Upper lobe of right lung (tissue), 1 donor: ENCODE data around the gene SESTD1. TPM values are rescaled to one million over a fixed set of nuclear protein-coding genes. Genes with fewer than 3 reads are reported as not detected.

ENCODE experiments used
- ATAC-seq: fragments of 200-7000 bp; cut with Tn5 transposase; one replicate; pipeline ENCODE4 v1.9.1; 2020; ENCODE audit warnings: mild to moderate bottlenecking, moderate library complexity
- DNase-seq: peaks from one replicate; pipeline ENCODE4 v3.0.0-alpha.2; 2020
- H3K27ac ChIP-seq: fragments of 200-600 bp; one replicate; pipeline ENCODE4 v1.8.0; 2022
- H3K27me3 ChIP-seq: fragments of 200-600 bp; one replicate; pipeline ENCODE4 v1.8.0; 2022; ENCODE audit warnings: mild to moderate bottlenecking
- H3K36me3 ChIP-seq: fragments of 200-600 bp; one replicate; pipeline ENCODE4 v1.8.0; 2022
- H3K4me1 ChIP-seq: fragments of 200-600 bp; one replicate; pipeline ENCODE4 v1.8.0; 2022
- H3K4me3 ChIP-seq: fragments of 200-600 bp; one replicate; pipeline ENCODE4 v1.8.0; 2022; ENCODE audit warnings: mild to moderate bottlenecking
- H3K9me3 ChIP-seq: fragments of 200-600 bp; one replicate; pipeline ENCODE4 v1.8.0; 2022
- intact Hi-C: fragments of 100-400 bp; cut with DNase I; formaldehyde crosslinking; loops from one replicate; pipeline ENCODE4 v1.11.0; 2022
- total RNA-seq: library from RNA; stranded (reverse); fragmentation: NEBNext Ultra II Directional; extraction: Animal tissue kit (Norgen Biotek cat#: 25700); gene quantifications from one replicate; pipeline ENCODE4 v1.2.1, GENCODE V29; 2021
- TF ChIP-seq, protein P1 (sequence below): fragments of 200-600 bp; IDR thresholded peaks from one replicate; pipeline ENCODE4 v1.8.0; 2022; ENCODE audit warnings: antibody characterized with exemption
- donor health status: DM: no; HTN: yes; CAD: no; lungs with severe emphysema.

Gene SESTD1
- total RNA-seq, 1 donor from 2014 or later, result 107 TPM

DNA sequence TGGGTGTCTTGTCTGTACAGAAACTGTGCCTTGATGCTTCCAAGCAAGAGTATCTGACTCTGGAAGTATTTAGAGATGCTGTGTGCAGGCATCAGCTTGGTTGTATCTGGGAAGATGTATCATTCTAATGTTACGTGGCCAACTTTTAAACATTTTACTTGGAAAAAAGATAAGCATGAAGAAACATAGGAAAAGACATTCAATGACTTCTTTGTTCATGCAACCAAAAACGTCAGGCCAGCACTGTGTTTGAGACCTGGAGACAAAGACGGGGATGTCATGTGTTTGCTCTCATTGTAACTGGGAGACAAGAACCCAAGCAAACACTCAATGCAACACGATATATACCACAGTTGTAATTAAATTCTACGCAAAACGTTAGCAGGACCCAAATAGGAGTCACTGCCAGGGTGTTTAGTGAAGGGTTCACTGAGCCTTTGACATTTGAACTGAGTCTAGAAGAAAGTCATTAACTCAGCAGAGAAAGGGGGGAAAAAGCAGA lies 8.9 kb upstream of the SESTD1 start:
- Histone ChIP-seq H3K36me3 (no peaks in the 10 kb centered on the region), H3K4me3 (no peak overlapping the region), H3K27me3 (no peaks in the 10 kb centered on the region), H3K27ac (peak overlapping the region; percentile 75), H3K4me1 (peaks cover 8% of the 10 kb centered on the region), H3K9me3 (no peaks in the 10 kb centered on the region)
- DNase-seq, result no peak
- ATAC-seq, result no peak
- TF ChIP-seq, protein P1, sequence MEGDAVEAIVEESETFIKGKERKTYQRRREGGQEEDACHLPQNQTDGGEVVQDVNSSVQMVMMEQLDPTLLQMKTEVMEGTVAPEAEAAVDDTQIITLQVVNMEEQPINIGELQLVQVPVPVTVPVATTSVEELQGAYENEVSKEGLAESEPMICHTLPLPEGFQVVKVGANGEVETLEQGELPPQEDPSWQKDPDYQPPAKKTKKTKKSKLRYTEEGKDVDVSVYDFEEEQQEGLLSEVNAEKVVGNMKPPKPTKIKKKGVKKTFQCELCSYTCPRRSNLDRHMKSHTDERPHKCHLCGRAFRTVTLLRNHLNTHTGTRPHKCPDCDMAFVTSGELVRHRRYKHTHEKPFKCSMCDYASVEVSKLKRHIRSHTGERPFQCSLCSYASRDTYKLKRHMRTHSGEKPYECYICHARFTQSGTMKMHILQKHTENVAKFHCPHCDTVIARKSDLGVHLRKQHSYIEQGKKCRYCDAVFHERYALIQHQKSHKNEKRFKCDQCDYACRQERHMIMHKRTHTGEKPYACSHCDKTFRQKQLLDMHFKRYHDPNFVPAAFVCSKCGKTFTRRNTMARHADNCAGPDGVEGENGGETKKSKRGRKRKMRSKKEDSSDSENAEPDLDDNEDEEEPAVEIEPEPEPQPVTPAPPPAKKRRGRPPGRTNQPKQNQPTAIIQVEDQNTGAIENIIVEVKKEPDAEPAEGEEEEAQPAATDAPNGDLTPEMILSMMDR, result no peak
- intact Hi-C loops, result no loop called here

DNA sequence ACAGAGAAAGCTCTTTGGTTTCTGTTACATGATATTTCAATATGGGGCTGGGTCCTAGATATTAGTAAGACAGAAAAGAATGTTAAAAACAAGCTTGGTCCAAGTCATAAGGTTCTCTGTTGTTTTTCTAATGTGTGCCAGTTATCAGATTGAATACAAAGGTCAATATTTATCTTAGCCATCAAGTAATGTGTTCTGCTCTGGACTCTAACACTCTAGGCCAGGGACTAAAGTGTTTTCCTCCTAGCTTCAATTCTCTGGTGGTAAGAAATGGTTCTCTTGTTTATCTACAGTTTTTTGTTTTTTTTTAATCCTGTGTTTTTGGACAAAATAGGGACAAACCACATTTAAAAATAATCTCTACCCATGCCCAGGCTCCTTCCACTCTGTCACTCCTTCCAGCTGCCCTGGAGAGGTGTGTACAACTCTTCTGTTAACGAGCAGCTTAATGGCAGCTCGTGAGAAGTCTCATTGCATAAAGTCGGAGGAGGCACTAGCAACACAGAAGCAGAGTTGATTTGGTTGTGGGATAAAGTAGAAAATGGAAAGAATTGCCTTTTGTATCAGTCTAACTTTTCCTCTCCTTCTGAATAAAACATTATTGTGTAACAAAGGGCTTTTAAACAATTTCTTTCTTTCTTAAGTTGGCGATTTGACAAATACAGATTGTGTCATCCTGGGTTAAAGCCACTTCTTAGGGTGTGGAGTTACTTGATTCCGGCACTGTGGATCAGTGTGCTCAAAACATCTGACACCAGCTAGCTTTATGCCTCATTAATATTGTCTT lies 8.0 kb upstream of the SESTD1 start:
- ATAC-seq (peak; percentile 74), DNase-seq (no peak)
- H3K27ac ChIP-seq, result peak overlapping the region; percentile 75
- no peaks in the 10 kb centered on the region for H3K27me3 ChIP-seq
- no peak overlapping the region for H3K4me3 ChIP-seq
- TF ChIP-seq, protein P1, result no peak
- H3K36me3 ChIP-seq, result no peaks in the 10 kb centered on the region
- H3K4me1 ChIP-seq, result peaks cover 8% of the 10 kb centered on the region
- intact Hi-C loops, result no loop called here
- no peaks in the 10 kb centered on the region for H3K9me3 ChIP-seq

DNA sequence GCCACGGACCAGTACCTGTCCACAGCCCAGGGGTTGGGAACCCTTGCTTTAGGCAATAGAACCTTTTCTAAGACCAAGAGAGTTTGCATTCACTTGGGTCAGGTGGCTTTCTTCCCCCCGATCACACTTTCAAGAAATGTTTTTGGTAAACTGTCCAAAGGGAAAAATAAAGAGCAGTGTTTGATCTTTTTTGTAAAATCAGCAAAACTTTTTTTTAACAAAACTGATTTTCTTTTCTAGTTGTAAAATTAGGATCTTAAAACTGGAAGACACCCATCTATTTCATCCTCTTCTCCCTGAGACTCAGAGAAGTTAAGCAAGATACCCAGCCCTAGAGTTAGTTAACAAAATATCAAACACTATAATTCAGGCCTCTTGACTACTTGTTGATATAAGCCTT lies 6.1 kb upstream of the SESTD1 start:
- Histone ChIP-seq H3K27ac (no peak overlapping the region), H3K4me3 (no peak overlapping the region), H3K9me3 (no peaks in the 10 kb centered on the region), H3K27me3 (no peaks in the 10 kb centered on the region), H3K4me1 (peaks cover 8% of the 10 kb centered on the region), H3K36me3 (no peaks in the 10 kb centered on the region)
- ATAC-seq, result no peak
- TF ChIP-seq, protein P1, result no peak
- no peak for DNase-seq
- intact Hi-C loops, result no loop called here

DNA sequence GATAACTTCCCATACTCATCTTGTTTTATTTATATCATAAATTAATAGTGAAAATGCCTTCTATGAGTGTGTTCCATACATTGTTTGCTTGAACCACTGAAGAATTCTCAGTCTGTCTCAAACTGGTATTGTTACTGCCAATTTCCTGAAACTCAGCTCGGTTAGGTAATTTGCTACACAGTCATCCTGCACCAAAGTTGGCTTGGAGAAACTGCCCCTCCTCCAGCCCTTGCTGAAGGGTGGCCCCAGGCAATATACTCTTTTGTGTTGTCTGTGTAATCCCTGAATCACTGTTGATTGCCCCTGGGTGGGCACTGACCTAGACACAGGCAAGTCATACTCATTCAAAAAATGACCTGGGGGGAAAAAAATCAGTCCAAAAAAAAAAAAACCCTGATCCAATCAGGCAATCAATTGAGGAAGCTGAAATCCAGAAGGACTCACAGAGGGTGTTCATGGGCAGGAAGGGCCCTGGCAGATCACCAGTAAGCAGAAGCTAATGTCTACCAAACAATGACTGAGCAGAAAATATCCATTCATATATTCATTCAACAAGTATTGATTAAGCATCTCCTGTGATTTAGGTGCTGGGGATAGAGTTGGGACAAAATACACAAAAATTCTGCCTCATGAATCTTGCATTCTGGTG lies 3.8 kb upstream of the SESTD1 start:
- intact Hi-C loops, result no loop called here
- H3K4me3 ChIP-seq, result no peak overlapping the region
- H3K36me3 ChIP-seq, result no peaks in the 10 kb centered on the region
- DNase-seq, result no peak
- H3K4me1 ChIP-seq, result peaks cover 16% of the 10 kb centered on the region
- ATAC-seq, result no peak
- H3K27ac ChIP-seq, result no peak overlapping the region
- TF ChIP-seq, protein P1, result no peak
- H3K27me3 ChIP-seq, result no peaks in the 10 kb centered on the region
- H3K9me3 ChIP-seq, result no peaks in the 10 kb centered on the region

DNA sequence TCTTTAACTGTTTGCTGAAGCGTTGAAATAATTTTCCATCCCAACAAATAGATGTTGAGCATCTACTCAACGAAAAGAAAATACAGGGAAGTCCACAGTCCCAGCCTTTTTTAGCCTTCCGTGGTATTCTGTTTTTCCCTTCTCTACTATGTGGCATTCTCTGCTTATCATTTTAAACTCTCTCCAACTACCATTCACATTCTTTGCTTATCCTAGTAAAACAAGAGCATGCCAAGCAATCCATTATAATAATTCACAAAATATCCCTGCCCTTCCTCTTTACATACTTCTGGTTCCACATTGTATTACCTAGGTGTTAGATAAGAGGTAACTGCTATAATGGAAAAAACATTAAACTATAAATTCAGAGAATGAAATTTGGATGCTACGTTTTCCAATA lies 1.6 kb upstream of the SESTD1 start:
- peaks cover 8% of the 10 kb centered on the region for H3K4me1 ChIP-seq
- no peak overlapping the region for H3K4me3 ChIP-seq
- DNase-seq (no peak), ATAC-seq (peak; percentile 2)
- no peaks in the 10 kb centered on the region for H3K36me3 ChIP-seq
- no peaks in the 10 kb centered on the region for H3K9me3 ChIP-seq
- TF ChIP-seq, protein P1, result no peak
- H3K27ac ChIP-seq, result no peak overlapping the region
- intact Hi-C loops, result no loop called here
- H3K27me3 ChIP-seq, result no peaks in the 10 kb centered on the region
